Measurements from ENCODE around the gene MYF5. TPM values are rescaled to one million over a fixed set of nuclear protein-coding genes. Genes with fewer than 3 reads are reported as not detected.
"Not testable (repeated sequence)": the region's sequence is repeated elsewhere in the genome, so short reads cannot be mapped to it uniquely, and the experiment has no call there.

MYF5 gene
- not detected for total RNA-seq

GRCh38 chr12:80716696-80717469 lies at the start of gene MYF5:
MYF5 (plus strand) TSS chr12:80716912; CDS start chr12:80717064, 152 bp downstream.
- H3K9me3 ChIP-seq: no peaks in the 10 kb centered on the region
- TF ChIP-seq CTCF (IDR thresholded peaks at IDR 0.05) (no peak), POLR2A (IDR thresholded peaks at IDR 0.05) (no peak)
- H3K4me1 ChIP-seq: no peaks in the 10 kb centered on the region
- no peak within 1 kb of the TSS for H3K4me3 ChIP-seq
- H3K27ac ChIP-seq: no peak within 1 kb of the TSS
- DNase-seq: no peak
- no peaks in the 10 kb centered on the region for H3K36me3 ChIP-seq
- no peaks in the 10 kb centered on the region for H3K27me3 ChIP-seq
- intact Hi-C loops (cut with DNase I; ENCODE audit: low total_unique reads): no loop called here

- Histone ChIP-seq H3K36me3 (no peaks in the 10 kb centered on the region), H3K4me3 (no peak overlapping the region), H3K4me1 (no peaks in the 10 kb centered on the region), H3K9me3 (no peaks in the 10 kb centered on the region), H3K27me3 (no peaks in the 10 kb centered on the region), H3K27ac (no peak overlapping the region)
- no peak for TF ChIP-seq POLR2A (IDR thresholded peaks at IDR 0.05)
- TF ChIP-seq CTCF (IDR thresholded peaks at IDR 0.05): no peak
- intact Hi-C loops (cut with DNase I; ENCODE audit: low total_unique reads): no loop called here
- no peak for DNase-seq
These were observed 46.5 kb upstream of the MYF5 start for GRCh38 chr12:80670214-80670613.

- DNase-seq; H3K36me3 ChIP-seq; H3K27me3 ChIP-seq; H3K27ac ChIP-seq; H3K4me1 ChIP-seq; H3K9me3 ChIP-seq; H3K4me3 ChIP-seq; intact Hi-C loops (cut with DNase I; ENCODE audit: low total_unique reads): not testable (repeated sequence)
These were observed 40.6 kb upstream of the MYF5 start for GRCh38 chr12:80676042-80676636.

GRCh38 chr12:80676856-80677255 lies 39.9 kb upstream of the MYF5 start:
- H3K9me3 ChIP-seq: no peaks in the 10 kb centered on the region
- no peaks in the 10 kb centered on the region for H3K27me3 ChIP-seq
- no peak overlapping the region for H3K4me3 ChIP-seq
- DNase-seq: no peak
- TF ChIP-seq CTCF (IDR thresholded peaks at IDR 0.05) (no peak), POLR2A (IDR thresholded peaks at IDR 0.05) (no peak)
- H3K36me3 ChIP-seq: no peaks in the 10 kb centered on the region
- intact Hi-C loops (cut with DNase I; ENCODE audit: low total_unique reads): no loop called here
- H3K4me1 ChIP-seq: no peaks in the 10 kb centered on the region
- no peak overlapping the region for H3K27ac ChIP-seq

- Histone ChIP-seq H3K36me3 (no peaks in the 10 kb centered on the region), H3K4me3 (no peak overlapping the region), H3K4me1 (no peaks in the 10 kb centered on the region), H3K9me3 (no peaks in the 10 kb centered on the region), H3K27me3 (no peaks in the 10 kb centered on the region), H3K27ac (no peak overlapping the region)
- no peak for DNase-seq
- TF ChIP-seq CTCF (IDR thresholded peaks at IDR 0.05): no peak
- no peak for TF ChIP-seq POLR2A (IDR thresholded peaks at IDR 0.05)
- intact Hi-C loops (cut with DNase I; ENCODE audit: low total_unique reads): no loop called here
These were observed 38.7 kb upstream of the MYF5 start for GRCh38 chr12:80677994-80678393.

Data from uterus (tissue), 4 donors.